AG04450 (cell line): ENCODE measurements around the gene PLA2G7. TPM values are rescaled to one million over a fixed set of nuclear protein-coding genes. Genes with fewer than 3 reads are reported as not detected.

ENCODE experiments used
- CTCF ChIA-PET: fragments of 300-600, 350-600 bp; formaldehyde crosslinking; extraction: SDS; loops from one replicate; lab custom pipeline; 2022; ENCODE audit warnings: antibody characterized with exemption, inconsistent platforms; lab: Charles Lee
- POLR2A ChIA-PET: fragments of 350-600 bp; formaldehyde crosslinking; extraction: SDS; loops from one replicate; lab custom pipeline; 2021; ENCODE audit warnings: antibody characterized with exemption, inconsistent platforms; lab: Yijun Ruan, JAX
- DNase-seq: peaks from one replicate; pipeline ENCODE4 v3.0.0-alpha.2; 2011; ENCODE audit warnings: low read depth, low spot score
- H3K27ac ChIP-seq: one replicate; pipeline ENCODE4 v1.5.1; 2012; ENCODE audit warnings: low read depth, low read length, control low read depth
- H3K27me3 ChIP-seq: one replicate; pipeline ENCODE4 v1.6.0; 2012; ENCODE audit warnings: low read length; ENCODE audit not compliant: control insufficient read depth, insufficient read depth
- H3K4me3 ChIP-seq: 2 replicates; pipeline ENCODE4 v1.5.1; 2011; ENCODE audit warnings: mild to moderate bottlenecking, low read depth, low read length, control low read depth
- H3K9me3 ChIP-seq: 2 replicates; pipeline ENCODE4 v1.5.1; 2012; ENCODE audit warnings: low read length; ENCODE audit not compliant: control insufficient read depth, insufficient read depth
- CTCF ChIP-seq: IDR thresholded peaks from 2 replicates; pipeline ENCODE4 v1.5.1; 2011; ENCODE audit warnings: low read depth, low read length, control low read depth, inconsistent platforms
- polyA plus RNA-seq: library from polyadenylated mRNA; depleted of rRNA; stranded (reverse); fragments of >200 nt; gene quantifications from 2 replicates; pipeline ENCODE4 v1.2.3, GENCODE V29; 2011; rRNA removed

Gene PLA2G7
- polyA plus RNA-seq, 1 experiment: not detected

GRCh38 chr6:46661483-46661882 is 73.7 kb downstream of the PLA2G7 start:
- H3K4me3 ChIP-seq: no peak overlapping the region
- no peaks in the 10 kb centered on the region for H3K27me3 ChIP-seq
- H3K9me3 ChIP-seq: no peaks in the 10 kb centered on the region
- no peak overlapping the region for H3K27ac ChIP-seq
- CTCF ChIA-PET: interaction anchor here (0.9 to 1.0 kb wide), 2 partner anchors 29 to 42 kb away, joined by 3 read pairs; no protein-coding TSS in a partner anchor
- POLR2A ChIA-PET: no interaction called here
- TF ChIP-seq CTCF: no peak
- DNase-seq: no peak

GRCh38 chr6:46657642-46658041 is 77.5 kb downstream of the PLA2G7 start:
- no peak for DNase-seq
- POLR2A ChIA-PET: no interaction called here
- peaks cover 7% of the 10 kb centered on the region for H3K27me3 ChIP-seq
- H3K27ac ChIP-seq: no peak overlapping the region
- no peaks in the 10 kb centered on the region for H3K9me3 ChIP-seq
- TF ChIP-seq CTCF: no peak
- H3K4me3 ChIP-seq: no peak overlapping the region
- CTCF ChIA-PET: interaction anchor here (0.6 kb wide), 1 partner anchor 8 kb away, joined by 3 read pairs; no protein-coding TSS in a partner anchor

GRCh38 chr6:46655803-46656202 is 79.4 kb downstream of the PLA2G7 start:
- no peak for DNase-seq
- H3K27me3 ChIP-seq: peaks cover 12% of the 10 kb centered on the region
- H3K9me3 ChIP-seq: no peaks in the 10 kb centered on the region
- peak; percentile 21 for TF ChIP-seq CTCF
- no peak overlapping the region for H3K4me3 ChIP-seq
- CTCF ChIA-PET: no interaction called here
- no peak overlapping the region for H3K27ac ChIP-seq
- POLR2A ChIA-PET: no interaction called here

Other genes starting within 250 kb of the PLA2G7 start
- 0.11 TPM in 2 replicates for gene RCAN2, start 243.9 kb downstream of the PLA2G7 start, polyA plus RNA-seq
- not detected in 2 replicates for gene CYP39A1, start 82.6 kb downstream of the PLA2G7 start, polyA plus RNA-seq
- 0.25 and 0.53 TPM in 2 replicates for gene SLC25A27, start 82.4 kb downstream of the PLA2G7 start, polyA plus RNA-seq
- gene TDRD6, start 47.5 kb downstream of the PLA2G7 start, polyA plus RNA-seq: not detected in 2 replicates
- gene ANKRD66, start 11.6 kb upstream of the PLA2G7 start, polyA plus RNA-seq: not detected in 2 replicates
- gene MEP1A, start 58.0 kb upstream of the PLA2G7 start, polyA plus RNA-seq: not detected in 2 replicates
- gene ADGRF5, start 186.6 kb upstream of the PLA2G7 start, polyA plus RNA-seq: not detected in 2 replicates